ENCODE measurements around the gene KRT77.

KRT77 gene

GRCh38 chr12:52641468-52641867, 61.9 kb downstream of the KRT77 start:
- no peak overlapping the region for H3K4me3 ChIP-seq (ENCODE audit: low read depth, low read length)
- TF ChIP-seq, protein P1, sequence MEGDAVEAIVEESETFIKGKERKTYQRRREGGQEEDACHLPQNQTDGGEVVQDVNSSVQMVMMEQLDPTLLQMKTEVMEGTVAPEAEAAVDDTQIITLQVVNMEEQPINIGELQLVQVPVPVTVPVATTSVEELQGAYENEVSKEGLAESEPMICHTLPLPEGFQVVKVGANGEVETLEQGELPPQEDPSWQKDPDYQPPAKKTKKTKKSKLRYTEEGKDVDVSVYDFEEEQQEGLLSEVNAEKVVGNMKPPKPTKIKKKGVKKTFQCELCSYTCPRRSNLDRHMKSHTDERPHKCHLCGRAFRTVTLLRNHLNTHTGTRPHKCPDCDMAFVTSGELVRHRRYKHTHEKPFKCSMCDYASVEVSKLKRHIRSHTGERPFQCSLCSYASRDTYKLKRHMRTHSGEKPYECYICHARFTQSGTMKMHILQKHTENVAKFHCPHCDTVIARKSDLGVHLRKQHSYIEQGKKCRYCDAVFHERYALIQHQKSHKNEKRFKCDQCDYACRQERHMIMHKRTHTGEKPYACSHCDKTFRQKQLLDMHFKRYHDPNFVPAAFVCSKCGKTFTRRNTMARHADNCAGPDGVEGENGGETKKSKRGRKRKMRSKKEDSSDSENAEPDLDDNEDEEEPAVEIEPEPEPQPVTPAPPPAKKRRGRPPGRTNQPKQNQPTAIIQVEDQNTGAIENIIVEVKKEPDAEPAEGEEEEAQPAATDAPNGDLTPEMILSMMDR (IDR thresholded peaks at IDR 0.05; ENCODE audit: insufficient read depth, low read depth, low read length, missing control alignments) = no peak
- DNase-seq (ENCODE audit: low read depth) = no peak
